ENCODE measurements around the gene SHROOM4.

Gene SHROOM4

GRCh38 chrX:50643525-50644137, 170.4 kb downstream of the SHROOM4 start:
- no peak for TF ChIP-seq POLR2A (IDR thresholded peaks at IDR 0.05; ENCODE audit: low read depth, low read length)
- DNase-seq (ENCODE audit: insufficient read length, low spot score), result no peak
- FAIRE-seq, result no peak

GRCh38 chrX:50638123-50638522, 175.9 kb downstream of the SHROOM4 start:
- FAIRE-seq, result no peak
- no peak for DNase-seq (ENCODE audit: insufficient read length, low spot score)
- TF ChIP-seq POLR2A (IDR thresholded peaks at IDR 0.05; ENCODE audit: low read depth, low read length), result no peak

GRCh38 chrX:50635817-50636365, 178.1 kb downstream of the SHROOM4 start:
- no peak for DNase-seq (ENCODE audit: insufficient read length, low spot score)

GRCh38 chrX:50635162-50635561, 178.8 kb downstream of the SHROOM4 start:
- FAIRE-seq (no peak), DNase-seq (ENCODE audit: insufficient read length, low spot score) (no peak)
- TF ChIP-seq POLR2A (IDR thresholded peaks at IDR 0.05; ENCODE audit: low read depth, low read length), result no peak

More at GRCh38 chrX:50635817-50636365, 178.1 kb downstream of the SHROOM4 start:
- no peak for TF ChIP-seq POLR2A (IDR thresholded peaks at IDR 0.05; ENCODE audit: low read depth, low read length)
- FAIRE-seq, result no peak

- TF ChIP-seq POLR2A (IDR thresholded peaks at IDR 0.05; ENCODE audit: low read depth, low read length), result no peak
- FAIRE-seq (no peak), DNase-seq (ENCODE audit: insufficient read length, low spot score) (no peak)
Observed at GRCh38 chrX:50629774-50630173, 184.2 kb downstream of the SHROOM4 start.

- FAIRE-seq (no peak), DNase-seq (ENCODE audit: insufficient read length, low spot score) (no peak)
- no peak for TF ChIP-seq POLR2A (IDR thresholded peaks at IDR 0.05; ENCODE audit: low read depth, low read length)
Observed at GRCh38 chrX:50627696-50628095, 186.3 kb downstream of the SHROOM4 start.

- TF ChIP-seq POLR2A (IDR thresholded peaks at IDR 0.05; ENCODE audit: low read depth, low read length), result no peak
- DNase-seq (ENCODE audit: insufficient read length, low spot score) (no peak), FAIRE-seq (no peak)
Observed at GRCh38 chrX:50626432-50626831, 187.6 kb downstream of the SHROOM4 start.

- no peak for FAIRE-seq
- TF ChIP-seq POLR2A (IDR thresholded peaks at IDR 0.05; ENCODE audit: low read depth, low read length), result no peak
- DNase-seq (ENCODE audit: insufficient read length, low spot score), result no peak
Observed at GRCh38 chrX:50622751-50623150, 191.2 kb downstream of the SHROOM4 start.

GRCh38 chrX:50618788-50619558, 195.0 kb downstream of the SHROOM4 start:
- no peak for FAIRE-seq
- DNase-seq (ENCODE audit: insufficient read length, low spot score), result no peak
- no peak for TF ChIP-seq POLR2A (IDR thresholded peaks at IDR 0.05; ENCODE audit: low read depth, low read length)

- no peak for TF ChIP-seq POLR2A (IDR thresholded peaks at IDR 0.05; ENCODE audit: low read depth, low read length)
- no peak for FAIRE-seq
- DNase-seq (ENCODE audit: insufficient read length, low spot score), result no peak
Observed at GRCh38 chrX:50617183-50617582, 196.8 kb downstream of the SHROOM4 start.

- FAIRE-seq (no peak), DNase-seq (ENCODE audit: insufficient read length, low spot score) (no peak)
Observed at GRCh38 chrX:50615570-50616158, 198.3 kb downstream of the SHROOM4 start.

GRCh38 chrX:50614460-50614859, 199.5 kb downstream of the SHROOM4 start:
- DNase-seq (ENCODE audit: insufficient read length, low spot score) (no peak), FAIRE-seq (no peak)
- no peak for TF ChIP-seq POLR2A (IDR thresholded peaks at IDR 0.05; ENCODE audit: low read depth, low read length)

More at GRCh38 chrX:50615570-50616158, 198.3 kb downstream of the SHROOM4 start:
- TF ChIP-seq POLR2A (IDR thresholded peaks at IDR 0.05; ENCODE audit: low read depth, low read length), result no peak

GRCh38 chrX:50613846-50614245, 200.1 kb downstream of the SHROOM4 start:
- DNase-seq (ENCODE audit: insufficient read length, low spot score), result no peak

GRCh38 chrX:50609796-50610195, 204.2 kb downstream of the SHROOM4 start:
- DNase-seq (ENCODE audit: insufficient read length, low spot score) (no peak), FAIRE-seq (no peak)
- no peak for TF ChIP-seq POLR2A (IDR thresholded peaks at IDR 0.05; ENCODE audit: low read depth, low read length)

More at GRCh38 chrX:50613846-50614245, 200.1 kb downstream of the SHROOM4 start:
- no peak for FAIRE-seq
- no peak for TF ChIP-seq POLR2A (IDR thresholded peaks at IDR 0.05; ENCODE audit: low read depth, low read length)
